Globus pallidus (tissue), 1 donor: ENCODE data around the gene PCSK9.

Source experiments
- DNase-seq: peaks from one replicate; pipeline ENCODE4 v3.0.0-alpha.2; 2015; ENCODE audit warnings: low spot score

PCSK9 gene

GRCh38 chr1:55044617-55045397, 5.5 kb downstream of the PCSK9 start:
- no peak for DNase-seq

DNA sequence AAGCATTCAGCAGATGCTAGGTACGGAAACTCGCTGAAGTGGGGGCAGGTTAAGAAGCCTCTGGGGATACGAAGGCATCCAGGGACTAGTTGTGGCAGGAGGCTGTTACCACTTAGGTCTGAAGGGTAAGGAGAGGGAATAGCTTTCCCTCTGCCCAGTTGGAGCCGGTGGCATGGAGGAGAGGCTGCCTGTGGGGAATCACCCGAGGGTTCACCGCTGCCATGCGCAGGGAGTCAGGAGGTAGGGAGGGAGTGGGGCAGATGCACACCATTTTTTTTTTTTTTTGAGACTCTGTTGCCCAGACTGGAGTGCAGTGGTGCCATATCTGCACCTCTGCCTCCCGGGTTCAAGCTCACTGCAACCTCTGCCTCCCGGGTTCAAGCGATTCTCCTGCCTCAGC, 6.1 kb downstream of the PCSK9 start:
- DNase-seq = no peak

- DNase-seq = no peak
Observed at GRCh38 chr1:55046871-55047270, 7.5 kb downstream of the PCSK9 start.

- no peak for DNase-seq
Observed at GRCh38 chr1:55047611-55048010, 8.3 kb downstream of the PCSK9 start.

DNA sequence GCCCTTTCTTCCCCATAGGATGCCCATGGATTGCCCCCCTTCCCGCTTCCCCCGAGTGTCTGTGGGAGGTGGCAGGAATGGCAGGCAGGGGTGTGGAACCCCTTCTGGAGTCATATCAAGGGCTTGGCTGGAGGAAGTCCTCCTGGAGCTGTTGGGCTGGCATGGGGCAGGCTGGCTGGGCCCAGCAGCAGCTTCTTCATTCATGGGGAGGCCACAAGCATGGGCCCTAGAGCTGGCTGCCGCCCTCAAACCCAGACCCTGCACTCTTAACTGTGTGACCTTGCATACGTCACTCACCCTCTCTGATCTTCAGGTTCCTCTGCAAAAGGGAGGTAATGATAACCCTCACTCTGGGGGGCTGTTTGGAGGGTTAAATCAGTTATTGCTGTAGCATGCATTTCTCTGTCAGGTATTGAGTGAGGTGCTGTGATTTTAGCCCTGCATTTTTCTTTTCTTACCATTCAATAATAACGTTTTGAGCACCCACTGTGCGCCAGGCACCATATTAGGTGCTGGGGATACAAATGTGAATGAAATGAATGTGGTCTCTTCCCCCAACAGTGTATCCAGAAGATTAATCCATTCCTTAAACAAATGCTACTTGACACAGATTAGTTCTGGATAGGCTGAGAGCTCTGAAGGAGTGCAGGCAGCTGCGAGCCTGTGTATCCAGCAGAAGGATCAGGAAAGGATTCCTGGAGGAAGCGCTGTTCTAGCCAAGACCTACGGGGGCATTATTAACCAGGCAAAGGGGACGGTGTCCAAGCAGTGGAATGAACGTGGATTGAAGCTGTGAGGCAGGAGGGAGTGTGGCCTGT, 9.3 kb downstream of the PCSK9 start:
- DNase-seq = no peak

DNA sequence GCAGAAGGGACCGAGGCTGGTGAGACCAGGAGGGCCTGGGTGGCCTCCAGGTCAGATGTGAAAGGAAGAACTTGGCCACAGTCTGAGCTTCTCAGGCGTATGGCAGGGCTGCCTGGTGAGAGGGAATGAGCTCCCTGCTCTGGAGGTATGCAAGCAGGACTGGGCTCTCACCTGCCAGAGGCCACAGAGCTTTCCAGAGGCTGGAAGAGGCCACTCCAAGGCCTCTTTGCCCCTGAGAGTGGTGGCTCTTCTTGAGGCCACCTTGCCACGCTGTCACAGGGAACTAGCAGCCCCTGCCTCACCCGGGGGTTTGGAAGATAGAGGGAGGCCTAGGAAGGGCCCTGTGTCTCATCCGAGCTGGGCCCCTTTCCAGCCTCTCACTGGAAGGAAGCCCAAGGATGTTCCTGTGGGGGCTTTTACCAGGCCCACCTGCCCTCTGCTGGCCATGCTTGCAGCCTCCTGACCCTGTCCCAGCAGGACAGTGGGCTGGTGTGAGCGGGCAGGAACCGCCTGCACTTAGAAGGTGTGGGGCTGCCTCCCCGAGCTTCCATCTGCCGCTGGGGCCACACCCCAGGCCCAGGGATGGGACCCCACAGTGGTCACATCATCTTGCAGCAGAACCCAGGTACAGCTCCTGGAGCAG, 10.0 kb downstream of the PCSK9 start:
- no peak for DNase-seq

DNA sequence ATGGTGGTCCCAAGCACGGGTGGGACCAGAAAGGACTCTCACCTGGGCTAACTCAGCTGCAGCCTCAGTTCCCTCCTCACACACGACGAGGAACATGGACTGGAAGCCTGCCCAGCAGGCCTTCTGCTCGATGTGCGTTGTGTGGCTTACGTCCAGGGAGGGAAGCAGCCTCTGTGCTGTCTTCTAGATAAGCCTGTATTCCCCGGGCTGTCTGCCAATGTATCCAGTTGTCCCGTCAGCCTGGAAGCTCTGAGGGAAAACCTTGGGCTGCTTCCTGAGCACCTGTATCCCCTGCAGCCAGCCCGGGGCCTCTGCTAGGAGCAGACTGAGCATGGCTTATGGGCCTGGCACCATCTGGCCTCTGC, 10.5 kb downstream of the PCSK9 start:
- DNase-seq = no peak

- no peak for DNase-seq
Observed at GRCh38 chr1:55050283-55050682, 10.9 kb downstream of the PCSK9 start.

DNA sequence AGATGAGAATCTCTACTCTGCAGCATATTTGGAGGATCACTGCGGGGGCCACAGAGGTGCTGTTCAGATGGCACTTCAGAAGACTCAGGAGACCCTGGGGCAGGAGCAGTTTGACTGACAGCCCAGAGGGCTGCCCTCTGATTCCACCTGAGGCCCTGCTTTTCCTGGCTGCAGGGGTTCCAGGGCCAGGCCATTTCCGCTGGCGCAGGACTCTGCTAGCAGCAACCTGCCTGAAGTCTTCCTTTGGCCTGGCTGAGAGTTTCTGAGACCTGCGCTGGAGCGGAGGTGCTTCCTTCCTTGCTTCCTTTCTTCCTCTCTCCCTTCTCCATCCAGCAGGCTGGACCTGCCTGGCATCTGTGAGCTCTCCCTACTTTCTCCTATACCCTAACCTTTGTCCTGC, 11.8 kb downstream of the PCSK9 start:
- no peak for DNase-seq

DNA sequence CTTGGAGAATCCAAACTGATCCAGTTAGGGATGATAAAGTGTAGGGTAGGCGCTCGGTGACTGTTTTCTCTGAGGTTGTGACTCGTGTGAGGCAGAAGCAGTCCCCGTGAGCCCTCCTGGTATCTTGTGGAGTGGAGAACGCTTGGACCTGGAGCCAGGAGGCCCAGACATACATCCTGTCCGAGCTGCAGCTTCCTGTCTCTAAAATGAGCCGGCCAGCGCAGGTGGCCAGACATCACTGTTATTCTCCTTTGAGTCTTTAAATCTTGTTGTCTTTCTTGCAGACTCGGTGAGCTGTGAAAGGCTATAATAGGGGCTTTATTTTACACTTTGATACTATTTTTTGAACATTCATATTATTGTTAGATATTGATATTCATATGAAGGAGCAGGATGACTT, 12.3 kb downstream of the PCSK9 start:
- no peak for DNase-seq

DNA sequence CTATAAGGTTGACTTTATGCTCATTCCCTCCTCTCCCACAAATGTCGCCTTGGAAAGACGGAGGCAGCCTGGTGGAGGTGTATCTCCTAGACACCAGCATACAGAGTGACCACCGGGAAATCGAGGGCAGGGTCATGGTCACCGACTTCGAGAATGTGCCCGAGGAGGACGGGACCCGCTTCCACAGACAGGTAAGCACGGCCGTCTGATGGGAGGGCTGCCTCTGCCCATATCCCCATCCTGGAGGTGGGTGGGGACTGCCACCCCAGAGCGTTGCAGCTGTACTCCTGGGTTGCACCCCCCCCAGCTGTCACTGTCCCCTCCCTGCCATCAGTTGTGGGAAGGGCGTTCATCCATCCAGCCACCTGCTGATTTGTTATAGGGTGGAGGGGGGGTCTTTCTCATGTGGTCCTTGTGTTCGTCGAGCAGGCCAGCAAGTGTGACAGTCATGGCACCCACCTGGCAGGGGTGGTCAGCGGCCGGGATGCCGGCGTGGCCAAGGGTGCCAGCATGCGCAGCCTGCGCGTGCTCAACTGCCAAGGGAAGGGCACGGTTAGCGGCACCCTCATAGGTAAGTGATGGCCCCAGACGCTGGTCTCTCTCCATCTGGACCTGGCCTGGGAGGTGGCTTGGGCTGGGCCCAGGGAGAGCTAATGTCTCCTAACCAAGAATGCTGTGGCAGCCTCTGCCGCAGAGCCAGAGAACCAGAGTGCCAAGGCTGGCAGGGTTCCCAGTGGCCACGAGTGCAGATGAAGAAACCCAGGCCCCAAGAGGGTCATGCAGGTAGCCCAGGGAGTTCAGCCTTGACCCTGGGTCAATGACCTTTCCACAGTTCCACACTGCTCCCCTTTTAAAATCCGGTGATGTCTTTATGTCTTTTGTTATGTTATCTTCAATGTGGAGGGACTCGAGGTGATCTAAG, 13.1 kb downstream of the PCSK9 start:
- no peak for DNase-seq

GRCh38 chr1:55053265-55053954, 14.1 kb downstream of the PCSK9 start:
- DNase-seq = no peak

- no peak for DNase-seq
Observed at GRCh38 chr1:55054396-55054795, 15.0 kb downstream of the PCSK9 start.

- DNase-seq = no peak
Observed at GRCh38 chr1:55055084-55055882, 15.9 kb downstream of the PCSK9 start.

- DNase-seq = no peak
Observed at GRCh38 chr1:55055951-55056631, 16.7 kb downstream of the PCSK9 start.

DNA sequence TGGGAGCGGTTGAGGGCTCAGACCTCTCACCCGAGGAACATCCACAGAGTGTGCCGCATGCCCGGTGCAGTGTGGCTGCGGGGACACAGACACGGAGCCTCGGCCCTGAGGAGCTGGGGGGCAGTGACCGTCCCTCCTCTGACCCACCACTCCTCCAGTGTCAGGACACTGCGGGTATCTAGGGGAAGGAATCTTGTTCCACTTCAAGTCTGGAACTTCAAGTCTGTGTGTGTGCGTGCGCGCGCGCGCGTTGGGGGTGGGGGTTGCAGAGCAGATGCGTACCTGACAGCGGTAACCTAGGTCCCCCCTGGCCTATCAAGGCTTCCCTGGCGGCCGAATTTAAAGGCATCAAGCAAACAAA, 17.3 kb downstream of the PCSK9 start:
- no peak for DNase-seq

DNA sequence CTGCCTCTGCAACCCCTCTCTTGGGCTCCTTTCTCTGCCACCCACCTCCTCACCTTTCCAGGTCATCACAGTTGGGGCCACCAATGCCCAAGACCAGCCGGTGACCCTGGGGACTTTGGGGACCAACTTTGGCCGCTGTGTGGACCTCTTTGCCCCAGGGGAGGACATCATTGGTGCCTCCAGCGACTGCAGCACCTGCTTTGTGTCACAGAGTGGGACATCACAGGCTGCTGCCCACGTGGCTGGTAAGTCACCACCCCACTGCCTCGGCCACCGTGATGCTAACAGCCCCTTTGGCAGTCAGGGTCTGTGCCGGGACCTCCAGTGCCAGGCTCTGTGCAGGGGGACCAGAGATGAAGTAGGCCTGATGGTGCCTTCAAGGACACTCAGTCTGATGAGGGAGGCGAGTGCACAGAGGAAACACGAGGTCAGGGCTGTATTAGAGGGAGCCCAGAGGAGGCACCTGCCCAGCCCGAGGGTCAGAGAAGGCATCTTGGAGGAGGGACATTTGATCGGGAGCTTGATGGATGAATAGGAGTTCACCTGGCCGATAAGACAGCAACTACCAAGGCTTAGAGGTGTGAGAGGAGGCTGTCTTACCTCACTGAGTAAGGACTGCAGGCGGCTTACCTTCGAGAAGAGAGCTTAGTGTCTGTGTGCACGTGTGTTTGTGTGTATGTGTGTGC, 18.1 kb downstream of the PCSK9 start:
- DNase-seq = no peak

GRCh38 chr1:55057956-55058298, 18.6 kb downstream of the PCSK9 start:
- DNase-seq = no peak

GRCh38 chr1:55059302-55060132, 20.2 kb downstream of the PCSK9 start:
- no peak for DNase-seq
